Naive thymus-derived CD4-positive, alpha-beta T cell (primary cell): Measurements from ENCODE around the gene CRX. TPM values are rescaled to one million over a fixed set of nuclear protein-coding genes. Genes with fewer than 3 reads are reported as not detected.
"Not testable (repeated sequence)": the region's sequence is repeated elsewhere in the genome, so short reads cannot be mapped to it uniquely, and the experiment has no call there.

ENCODE experiments used
- ATAC-seq: fragments of 150-1000 bp; cut with Tn5 transposase; 2 replicates; pipeline ENCODE4 v1.10.0; 2021; ENCODE audit warnings: mild to moderate bottlenecking, moderate library complexity
- CTCF ChIA-PET: fragments of 350-600 bp; sonication (Branson Sonifier 250); formaldehyde crosslinking; loops from one replicate; lab custom pipeline; 2021; ENCODE audit warnings: antibody characterized with exemption; lab: Charles Lee
- POLR2A ChIA-PET: fragments of 350-600 bp; sonication (Branson Sonifier 250); formaldehyde crosslinking; loops from one replicate; lab custom pipeline; 2021; ENCODE audit warnings: antibody characterized with exemption, inconsistent platforms; lab: Charles Lee
- DNase-seq, 9 donors: peaks; one replicate each; pipeline versions ENCODE4 v3.0.0 to v3.0.0-alpha.2; 2020 to 2022; ENCODE audit warnings: mixed read lengths in 1 of 9
- H3K27ac ChIP-seq: one replicate; pipeline ENCODE4 v1.7.0; 2013; ENCODE audit warnings: mild to moderate bottlenecking, low read depth, low read length, moderate library complexity
- H3K27me3 ChIP-seq, 2 donors: one replicate each; pipeline ENCODE4 v1.7.0; 2013; ENCODE audit warnings: low read length in 2 of 2, mild to moderate bottlenecking in 2 of 2, moderate library complexity in 2 of 2; ENCODE audit not compliant: control insufficient read depth in 2 of 2, insufficient read depth in 2 of 2
- H3K36me3 ChIP-seq, 3 experiments: 1 replicate in 2 of 3; 2 replicates in 1 of 3; pipeline ENCODE4 v1.7.0; 2013; ENCODE audit warnings: low read length in 3 of 3, mild to moderate bottlenecking in 3 of 3, moderate library complexity in 1 of 3; ENCODE audit not compliant: insufficient read depth in 3 of 3, control insufficient read depth in 2 of 3
- H3K4me1 ChIP-seq, 2 donors: one replicate each; pipeline ENCODE4 v1.7.0; 2013; ENCODE audit warnings: low read length in 2 of 2, mild to moderate bottlenecking in 2 of 2, moderate library complexity in 1 of 2; ENCODE audit not compliant: control insufficient read depth in 2 of 2, insufficient read depth in 2 of 2
- H3K4me3 ChIP-seq: 2 replicates; pipeline ENCODE4 v1.7.0; 2013; ENCODE audit warnings: mild to moderate bottlenecking, low read length
- H3K9me3 ChIP-seq, 3 experiments: 1 replicate in 2 of 3; 2 replicates in 1 of 3; pipeline ENCODE4 v1.7.0; 2013; ENCODE audit warnings: low read length in 3 of 3; ENCODE audit not compliant: control insufficient read depth in 2 of 3
- H3K27ac Mint-ChIP-seq, 9 donors: one replicate each; pipeline ENCODE4 v1.8.0; 2020 to 2022; ENCODE audit warnings: mixed read lengths in 9 of 9, mild to moderate bottlenecking in 8 of 9, moderate library complexity in 5 of 9, inconsistent platforms in 2 of 9
- H3K27me3 Mint-ChIP-seq, 5 donors: one replicate each; pipeline ENCODE4 v1.8.0; 2021 to 2022; ENCODE audit warnings: mixed read lengths in 5 of 5, mild to moderate bottlenecking in 1 of 5
- H3K36me3 Mint-ChIP-seq, 5 donors: one replicate each; pipeline ENCODE4 v1.8.0; 2020 to 2022; ENCODE audit warnings: mixed read lengths in 5 of 5, mild to moderate bottlenecking in 3 of 5, inconsistent platforms in 1 of 5
- H3K4me1 Mint-ChIP-seq, 7 donors: one replicate each; pipeline ENCODE4 v1.8.0; 2020 to 2022; ENCODE audit warnings: mixed read lengths in 7 of 7, mild to moderate bottlenecking in 3 of 7, inconsistent platforms in 1 of 7
- H3K4me3 Mint-ChIP-seq, 10 donors: one replicate each; pipeline ENCODE4 v1.8.0; 2020 to 2022; ENCODE audit warnings: mild to moderate bottlenecking in 10 of 10, mixed read lengths in 10 of 10, moderate library complexity in 6 of 10, inconsistent platforms in 2 of 10
- H3K9me3 Mint-ChIP-seq, 11 donors: one replicate each; pipeline ENCODE4 v1.8.0; 2020 to 2022; ENCODE audit warnings: mixed read lengths in 11 of 11, mild to moderate bottlenecking in 4 of 11, inconsistent platforms in 1 of 11, moderate library complexity in 1 of 11
- intact Hi-C, 2 donors: fragments of 100-400 bp; cut with micrococcal nuclease; formaldehyde crosslinking; loops; one replicate each; pipeline ENCODE4 v1.15.1; 2023
- polyA plus RNA-seq, 2 donors: library from polyadenylated mRNA; unstranded; fragments of 300-500 nt; fragmentation: Illumina TruSeq; gene quantifications; one replicate each; pipeline ENCODE4 v1.2.3, GENCODE V29; 2021
- total RNA-seq, 6 experiments: library from RNA in 5 of 6; stranded (reverse) in 5 of 6; gene quantifications; 1 replicate in 5 of 6; 2 replicates in 1 of 6; pipeline ENCODE4 v1.2.3 and lab custom pipeline; 2021 to 2026

The CRX gene
- total and polyA plus RNA-seq, 7 experiments from 2014 or later, result not detected

DNA sequence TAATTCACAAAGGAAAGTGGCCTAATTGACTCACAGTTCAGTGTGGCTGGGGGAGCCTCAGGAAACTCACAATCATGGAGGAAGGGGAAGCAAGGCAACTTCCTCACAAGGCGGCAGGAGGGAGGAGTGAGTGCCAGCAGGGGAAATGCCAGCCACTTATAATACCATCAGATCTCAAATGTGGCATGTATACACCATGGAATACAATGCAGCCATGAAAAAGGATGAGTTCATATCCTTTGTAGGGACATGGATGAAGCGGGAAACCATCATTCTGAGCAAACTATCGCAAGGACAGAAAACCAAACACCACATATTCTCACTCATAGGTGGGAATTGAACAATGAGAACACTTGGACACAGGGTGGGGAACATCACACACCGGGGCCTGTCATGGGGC lies 57.6 kb downstream of the CRX start:
- H3K27me3 Mint-ChIP-seq, result peaks cover 2 to 28% (median 20%) of the 10 kb centered on the region in 5 donors
- H3K4me1 ChIP-seq, H3K9me3 ChIP-seq, H3K27me3 ChIP-seq, DNase-seq, CTCF ChIA-PET, H3K4me3 Mint-ChIP-seq, H3K27ac Mint-ChIP-seq, H3K4me1 Mint-ChIP-seq, POLR2A ChIA-PET, H3K36me3 Mint-ChIP-seq, H3K9me3 Mint-ChIP-seq, intact Hi-C loops, ATAC-seq, H3K4me3 ChIP-seq, H3K27ac ChIP-seq, H3K36me3 ChIP-seq: not testable (repeated sequence)

DNA sequence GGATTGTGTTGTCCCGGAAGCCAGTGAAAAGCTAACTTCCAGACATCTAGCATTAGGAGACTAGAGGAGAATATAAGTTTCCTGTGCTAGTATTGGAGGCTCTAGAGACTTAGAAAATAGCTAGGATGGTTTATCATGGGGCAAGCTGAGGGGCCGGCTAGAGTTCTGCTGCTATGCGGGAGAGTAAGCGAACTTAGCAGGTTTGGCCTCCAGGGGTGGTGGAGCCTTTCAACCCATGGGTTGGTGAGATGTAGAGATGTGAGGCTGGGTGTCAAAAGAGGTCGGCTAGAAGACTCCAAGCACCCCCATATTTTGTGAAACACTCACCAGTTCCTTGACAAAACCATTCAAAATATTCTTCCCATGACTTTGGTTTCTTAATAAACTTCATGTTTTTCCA lies 60.0 kb downstream of the CRX start:
- H3K4me3 Mint-ChIP-seq, result no peak overlapping the region
- Histone ChIP-seq H3K4me1 (no peaks in the 10 kb centered on the region), H3K27ac (no peak overlapping the region), H3K36me3 (no peaks in the 10 kb centered on the region), H3K9me3 (no peaks in the 10 kb centered on the region), H3K27me3 (no peaks in the 10 kb centered on the region), H3K4me3 (no peak overlapping the region)
- intact Hi-C loops, result no loop called here
- CTCF ChIA-PET, result no interaction called here
- peaks cover 0 to 3% (median 0%) of the 10 kb centered on the region in 5 donors for H3K36me3 Mint-ChIP-seq
- no peaks in the 10 kb centered on the region for H3K4me1 Mint-ChIP-seq
- H3K27ac Mint-ChIP-seq, result no peak overlapping the region
- peaks cover 2 to 34% (median 28%) of the 10 kb centered on the region in 5 donors for H3K27me3 Mint-ChIP-seq
- POLR2A ChIA-PET, result no interaction called here
- DNase-seq (no peak), ATAC-seq (no peak)
- H3K9me3 Mint-ChIP-seq, result peaks cover 0 to 5% (median 3%) of the 10 kb centered on the region in 11 donors

DNA sequence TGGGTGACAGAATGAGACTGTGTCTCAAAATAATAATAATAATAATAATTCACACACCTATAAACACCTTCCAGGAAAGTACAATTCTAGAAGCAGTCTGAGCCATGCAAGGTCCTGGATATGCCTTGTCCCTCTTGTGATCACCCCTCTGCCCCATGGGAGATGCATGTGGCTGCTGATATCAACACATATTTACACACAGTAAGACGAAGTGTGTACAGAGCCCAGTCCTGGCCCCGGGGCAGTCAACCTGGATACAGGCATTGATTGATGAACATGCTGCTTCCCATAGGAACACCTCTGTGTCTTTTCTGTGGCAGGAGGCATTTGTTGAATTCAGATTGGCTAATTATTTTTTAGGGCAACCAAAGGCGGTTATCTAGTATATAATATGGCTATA lies 61.2 kb downstream of the CRX start:
- Histone ChIP-seq H3K27me3 (no peaks in the 10 kb centered on the region), H3K36me3 (no peaks in the 10 kb centered on the region), H3K9me3 (no peaks in the 10 kb centered on the region), H3K27ac (no peak overlapping the region), H3K4me3 (no peak overlapping the region), H3K4me1 (no peaks in the 10 kb centered on the region)
- Mint-ChIP-seq H3K27me3 (peaks cover 2 to 36% (median 27%) of the 10 kb centered on the region in 5 donors), H3K4me3 (no peak overlapping the region), H3K4me1 (no peaks in the 10 kb centered on the region), H3K9me3 (peaks cover 0 to 5% (median 3%) of the 10 kb centered on the region in 11 donors), H3K27ac (no peak overlapping the region), H3K36me3 (peaks cover 0 to 3% (median 0%) of the 10 kb centered on the region in 5 donors)
- intact Hi-C loops, result no loop called here
- DNase-seq (no peak), ATAC-seq (no peak)
- CTCF ChIA-PET, result no interaction called here
- POLR2A ChIA-PET, result no interaction called here

DNA sequence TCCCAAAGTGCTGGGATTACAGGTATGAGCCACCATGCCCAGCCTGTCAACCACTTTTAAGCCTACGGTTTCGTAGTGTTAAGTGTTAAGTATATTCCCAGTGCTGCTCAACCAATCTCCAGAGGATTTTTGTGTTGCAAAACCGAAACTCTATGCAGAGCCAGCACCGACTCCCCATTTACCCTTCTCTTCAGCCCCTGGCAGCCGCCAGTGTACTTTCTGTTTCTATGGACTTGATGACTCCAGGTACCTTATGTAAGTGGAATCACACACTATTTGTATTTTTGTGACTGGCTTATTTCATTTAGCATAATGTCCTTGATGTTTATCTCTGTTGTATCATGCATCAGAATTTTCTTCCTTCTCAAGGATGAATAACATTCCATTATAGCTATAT lies 63.3 kb downstream of the CRX start:
- intact Hi-C loops, result no loop called here

DNA sequence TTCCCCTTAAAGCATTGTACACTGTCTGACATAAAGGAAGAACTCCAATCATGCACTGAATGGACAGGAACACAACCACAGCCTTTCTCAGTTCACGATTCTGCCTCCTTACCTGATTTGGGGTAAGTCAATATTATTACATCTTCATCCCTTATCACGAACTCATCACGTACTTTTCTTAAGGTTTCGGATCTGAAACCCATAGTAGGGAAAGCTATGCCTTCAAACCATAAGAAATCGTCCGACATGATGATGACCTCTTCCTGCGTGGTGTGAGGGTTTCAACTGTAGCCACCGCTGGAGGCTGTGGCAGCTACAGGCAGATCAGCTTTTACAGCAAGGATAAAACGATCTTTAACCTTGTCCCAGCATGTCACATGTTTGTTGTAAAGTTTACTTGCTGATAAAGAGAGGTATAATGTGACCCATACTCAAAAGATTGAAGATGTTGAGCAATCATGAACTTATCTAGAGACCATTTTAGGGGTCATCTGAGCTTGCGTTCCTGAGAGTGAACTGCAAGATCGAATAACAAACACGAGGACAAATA lies 64.3 kb downstream of the CRX start, which contains the start of gene SULT2A1:
Gene SULT2A1, minus strand, starts transcription at position 306 of the 550 bp plus-strand sequence. Its CDS starts 58 bp downstream, at position 248.
- CTCF ChIA-PET, result no interaction called here
- H3K9me3 Mint-ChIP-seq, result peaks cover 0 to 2% (median 0%) of the 10 kb centered on the region in 11 donors
- Histone ChIP-seq H3K27me3 (no peaks in the 10 kb centered on the region), H3K27ac (no peak within 1 kb of the TSS), H3K9me3 (no peaks in the 10 kb centered on the region), H3K36me3 (no peaks in the 10 kb centered on the region), H3K4me1 (no peaks in the 10 kb centered on the region), H3K4me3 (no peak within 1 kb of the TSS)
- H3K36me3 Mint-ChIP-seq, result no peaks in the 10 kb centered on the region
- ATAC-seq, result no peak
- no peak within 1 kb of the TSS for H3K27ac Mint-ChIP-seq
- no peak for DNase-seq
- POLR2A ChIA-PET, result no interaction called here
- intact Hi-C loops, result no loop called here
- peaks cover 2 to 36% (median 21%) of the 10 kb centered on the region in 5 donors for H3K27me3 Mint-ChIP-seq
- no peak within 1 kb of the TSS for H3K4me3 Mint-ChIP-seq
- peaks cover 0 to 3% (median 0%) of the 10 kb centered on the region in 7 donors for H3K4me1 Mint-ChIP-seq

More for the DNA sequence above, 63.3 kb downstream of the CRX start:
- H3K4me3 Mint-ChIP-seq, result no peak overlapping the region
- ATAC-seq (no peak), DNase-seq (no peak)
- POLR2A ChIA-PET, result no interaction called here
- H3K36me3 ChIP-seq, result no peaks in the 10 kb centered on the region
- no peaks in the 10 kb centered on the region for H3K4me1 ChIP-seq
- H3K27ac Mint-ChIP-seq, result no peak overlapping the region
- no peak overlapping the region for H3K27ac ChIP-seq
- no peaks in the 10 kb centered on the region for H3K4me1 Mint-ChIP-seq
- H3K27me3 Mint-ChIP-seq, result peaks cover 2 to 36% (median 21%) of the 10 kb centered on the region in 5 donors
- H3K4me3 ChIP-seq, result no peak overlapping the region
- peaks cover 0 to 2% (median 0%) of the 10 kb centered on the region in 11 donors for H3K9me3 Mint-ChIP-seq
- H3K27me3 ChIP-seq, result no peaks in the 10 kb centered on the region
- no peaks in the 10 kb centered on the region for H3K36me3 Mint-ChIP-seq
- no peaks in the 10 kb centered on the region for H3K9me3 ChIP-seq
- CTCF ChIA-PET, result no interaction called here

DNA sequence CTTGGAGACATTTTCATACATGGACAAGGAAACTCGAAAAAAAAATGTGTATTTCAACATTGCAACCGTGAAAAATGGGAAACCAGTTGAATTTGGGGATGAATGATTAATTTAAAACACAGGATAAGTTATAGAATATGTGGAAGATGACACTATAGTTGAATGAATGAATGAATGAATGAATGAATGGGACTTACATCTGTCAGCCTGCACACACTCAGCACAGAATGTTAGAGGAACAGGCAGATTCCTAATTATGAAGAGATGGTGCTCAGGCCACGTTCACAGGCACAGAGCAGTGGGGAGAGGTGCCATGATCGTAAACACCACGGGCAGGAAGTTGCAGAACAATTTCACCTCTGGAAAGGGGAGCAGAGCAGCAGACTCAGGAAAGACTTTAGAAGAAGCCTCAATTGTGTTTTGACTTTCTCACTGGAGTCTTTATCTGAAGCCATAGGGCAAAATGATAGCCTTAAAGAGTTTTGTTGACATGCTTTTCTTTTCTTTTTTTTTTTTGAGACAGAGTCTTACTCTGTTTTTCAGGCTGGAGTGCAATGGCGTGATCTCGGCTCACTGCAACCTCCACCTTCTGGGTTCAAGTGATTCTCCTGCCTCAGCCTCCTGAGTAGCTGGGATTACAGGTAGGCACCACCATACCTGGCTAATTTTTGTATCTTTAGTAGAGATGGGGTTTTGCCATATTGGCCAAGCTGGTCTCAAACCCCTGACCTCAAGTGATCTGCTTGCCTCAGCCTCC lies 69.3 kb downstream of the CRX start:
- ATAC-seq (no peak), DNase-seq (no peak)
- no peaks in the 10 kb centered on the region for H3K27me3 ChIP-seq
- no peak overlapping the region for H3K4me3 ChIP-seq
- no peak overlapping the region for H3K27ac Mint-ChIP-seq
- no peaks in the 10 kb centered on the region for H3K36me3 ChIP-seq
- intact Hi-C loops, result no loop called here
- no peaks in the 10 kb centered on the region for H3K4me1 ChIP-seq
- H3K4me3 Mint-ChIP-seq, result no peak overlapping the region
- no peak overlapping the region for H3K27ac ChIP-seq
- H3K9me3 Mint-ChIP-seq, result peaks cover 0 to 10% (median 2%) of the 10 kb centered on the region in 11 donors
- ChIA-PET POLR2A (no interaction called here), CTCF (no interaction called here)
- no peaks in the 10 kb centered on the region for H3K9me3 ChIP-seq
- peaks cover 0 to 5% (median 0%) of the 10 kb centered on the region in 5 donors for H3K36me3 Mint-ChIP-seq
- H3K27me3 Mint-ChIP-seq, result peaks cover 0 to 19% (median 7%) of the 10 kb centered on the region in 5 donors
- H3K4me1 Mint-ChIP-seq, result peaks cover 0 to 3% (median 0%) of the 10 kb centered on the region in 7 donors

DNA sequence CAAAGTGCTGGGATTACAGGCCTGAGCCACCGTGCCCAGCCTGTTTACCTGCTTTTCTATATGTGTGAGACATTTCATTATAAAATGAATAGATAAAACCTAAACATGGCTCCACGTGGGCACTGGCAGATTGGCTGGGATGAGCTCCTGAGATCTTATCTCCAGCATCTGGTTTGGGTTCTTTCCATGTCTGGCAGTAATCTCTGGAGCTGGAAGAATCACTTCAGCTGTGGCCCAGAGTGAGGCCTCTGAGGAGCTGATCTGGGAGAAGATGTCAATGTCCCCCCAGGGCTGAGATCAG lies 69.8 kb downstream of the CRX start:
- Mint-ChIP-seq H3K27ac (no peak overlapping the region), H3K27me3 (peaks cover 0 to 16% (median 4%) of the 10 kb centered on the region in 5 donors), H3K4me1 (peaks cover 0 to 3% (median 0%) of the 10 kb centered on the region in 7 donors), H3K4me3 (no peak overlapping the region), H3K36me3 (peaks cover 0 to 10% (median 0%) of the 10 kb centered on the region in 5 donors), H3K9me3 (peaks cover 0 to 12% (median 4%) of the 10 kb centered on the region in 11 donors)
- H3K4me1 ChIP-seq, result no peaks in the 10 kb centered on the region
- CTCF ChIA-PET, result no interaction called here
- H3K36me3 ChIP-seq, result no peaks in the 10 kb centered on the region
- intact Hi-C loops, result no loop called here
- no peaks in the 10 kb centered on the region for H3K9me3 ChIP-seq
- no peaks in the 10 kb centered on the region for H3K27me3 ChIP-seq
- POLR2A ChIA-PET, result no interaction called here
- ATAC-seq (no peak), DNase-seq (no peak)
- no peak overlapping the region for H3K4me3 ChIP-seq
- no peak overlapping the region for H3K27ac ChIP-seq
